ENCODE measurements around the gene PDZD2.

The PDZD2 gene

GRCh38 chr5:31981361-31981945 is 342.5 kb downstream of the PDZD2 start:
- DNase-seq (ENCODE audit: low read depth), result no peak

GRCh38 chr5:31982027-31982426 is 343.1 kb downstream of the PDZD2 start:
- DNase-seq (ENCODE audit: low read depth), result no peak

GRCh38 chr5:31982621-31983020 is 343.7 kb downstream of the PDZD2 start:
- no peak for DNase-seq (ENCODE audit: low read depth)

GRCh38 chr5:31983851-31984250 is 344.9 kb downstream of the PDZD2 start:
- no peak for DNase-seq (ENCODE audit: low read depth)

GRCh38 chr5:31984691-31985090 is 345.8 kb downstream of the PDZD2 start:
- DNase-seq (ENCODE audit: low read depth), result no peak

GRCh38 chr5:31986101-31986500 is 347.2 kb downstream of the PDZD2 start:
- DNase-seq (ENCODE audit: low read depth), result no peak

GRCh38 chr5:31987985-31988710 is 349.2 kb downstream of the PDZD2 start:
- DNase-seq (ENCODE audit: low read depth), result no peak

- DNase-seq (ENCODE audit: low read depth), result no peak
These were observed 351.2 kb downstream of the PDZD2 start for GRCh38 chr5:31990081-31990650.

GRCh38 chr5:31990701-31991110 is 351.8 kb downstream of the PDZD2 start:
- DNase-seq (ENCODE audit: low read depth), result no peak

- DNase-seq (ENCODE audit: low read depth), result no peak
These were observed 353.4 kb downstream of the PDZD2 start for GRCh38 chr5:31992377-31992776.

- DNase-seq (ENCODE audit: low read depth), result no peak
These were observed 354.4 kb downstream of the PDZD2 start for GRCh38 chr5:31993165-31993961.

GRCh38 chr5:31995006-31995405 is 356.1 kb downstream of the PDZD2 start:
- no peak for DNase-seq (ENCODE audit: low read depth)

GRCh38 chr5:31995714-31996113 is 356.8 kb downstream of the PDZD2 start:
- no peak for DNase-seq (ENCODE audit: low read depth)

GRCh38 chr5:31996909-31997308 is 358.0 kb downstream of the PDZD2 start:
- DNase-seq (ENCODE audit: low read depth), result no peak

- DNase-seq (ENCODE audit: low read depth), result no peak
These were observed 360.5 kb downstream of the PDZD2 start for GRCh38 chr5:31999470-31999869.

GRCh38 chr5:32000731-32001130 is 361.8 kb downstream of the PDZD2 start:
- DNase-seq (ENCODE audit: low read depth), result no peak

GRCh38 chr5:32001284-32001683 is 362.4 kb downstream of the PDZD2 start:
- no peak for DNase-seq (ENCODE audit: low read depth)

GRCh38 chr5:32001707-32002106 is 362.8 kb downstream of the PDZD2 start:
- no peak for DNase-seq (ENCODE audit: low read depth)

GRCh38 chr5:32002755-32003154 is 363.8 kb downstream of the PDZD2 start:
- DNase-seq (ENCODE audit: low read depth), result no peak

GRCh38 chr5:32003981-32004380 is 365.1 kb downstream of the PDZD2 start:
- no peak for DNase-seq (ENCODE audit: low read depth)

GRCh38 chr5:32004404-32004803 is 365.5 kb downstream of the PDZD2 start:
- DNase-seq (ENCODE audit: low read depth), result no peak

GRCh38 chr5:32008746-32009145 is 369.8 kb downstream of the PDZD2 start:
- DNase-seq (ENCODE audit: low read depth), result no peak

- no peak for DNase-seq (ENCODE audit: low read depth)
These were observed 374.7 kb downstream of the PDZD2 start for GRCh38 chr5:32013658-32014057.
